Measurements from ENCODE around the gene NOL4L. TPM values are rescaled to one million over a fixed set of nuclear protein-coding genes. Genes with fewer than 3 reads are reported as not detected.

NOL4L gene
- total RNA-seq, 2 experiments from 2014 or later: 21.8 to 22.1 TPM

GRCh38 chr20:32454164-32455145 is 130.7 kb downstream of the NOL4L start:
- no peaks in the 10 kb centered on the region for H3K9me3 Mint-ChIP-seq
- H3K36me3 Mint-ChIP-seq: no peaks in the 10 kb centered on the region
- DNase-seq: no peak
- no peaks in the 10 kb centered on the region for H3K27me3 Mint-ChIP-seq
- peak overlapping the region; percentile 29 for H3K27ac Mint-ChIP-seq
- intact Hi-C loops (cut with micrococcal nuclease): no loop called here
- CTCF ChIA-PET: interaction anchor here (0.6 kb wide), 1 partner anchor 15 kb away, joined by 3 read pairs; no protein-coding TSS in a partner anchor
- peaks cover 3% of the 10 kb centered on the region for H3K4me1 Mint-ChIP-seq (ENCODE audit: low read depth)
- H3K4me3 Mint-ChIP-seq: no peak overlapping the region
- POLR2A ChIA-PET: interaction anchor here (1.1 kb wide), 1 partner anchor 10 kb away, joined by 3 read pairs; no protein-coding TSS in a partner anchor

- Mint-ChIP-seq H3K36me3 (no peaks in the 10 kb centered on the region), H3K4me3 (no peak overlapping the region), H3K27ac (no peak overlapping the region), H3K9me3 (no peaks in the 10 kb centered on the region), H3K4me1 (ENCODE audit: low read depth) (peaks cover 3% of the 10 kb centered on the region), H3K27me3 (no peaks in the 10 kb centered on the region)
- ChIA-PET POLR2A (no interaction called here), CTCF (no interaction called here)
- intact Hi-C loops (cut with micrococcal nuclease): no loop called here
- DNase-seq: no peak
These were observed 131.5 kb downstream of the NOL4L start for GRCh38 chr20:32453467-32454163.

GRCh38 chr20:32452776-32453466 is 132.2 kb downstream of the NOL4L start:
- Mint-ChIP-seq H3K4me3 (no peak overlapping the region), H3K27me3 (no peaks in the 10 kb centered on the region), H3K9me3 (no peaks in the 10 kb centered on the region), H3K36me3 (no peaks in the 10 kb centered on the region), H3K27ac (peak overlapping the region; percentile 38), H3K4me1 (ENCODE audit: low read depth) (no peaks in the 10 kb centered on the region)
- intact Hi-C loops (cut with micrococcal nuclease): no loop called here
- DNase-seq: no peak
- ChIA-PET POLR2A (no interaction called here), CTCF (no interaction called here)

GRCh38 chr20:32451682-32452461 is 133.3 kb downstream of the NOL4L start:
- no peaks in the 10 kb centered on the region for H3K27me3 Mint-ChIP-seq
- DNase-seq: no peak
- no peaks in the 10 kb centered on the region for H3K4me1 Mint-ChIP-seq (ENCODE audit: low read depth)
- no peak overlapping the region for H3K4me3 Mint-ChIP-seq
- H3K36me3 Mint-ChIP-seq: no peaks in the 10 kb centered on the region
- ChIA-PET CTCF (no interaction called here), POLR2A (interaction anchor here (0.7 to 1.0 kb wide), 2 partner anchors 10 to 20 kb away, joined by 3 read pairs; no protein-coding TSS in a partner anchor)
- intact Hi-C loops (cut with micrococcal nuclease): no loop called here
- no peak overlapping the region for H3K27ac Mint-ChIP-seq
- no peaks in the 10 kb centered on the region for H3K9me3 Mint-ChIP-seq

- intact Hi-C loops (cut with micrococcal nuclease): no loop called here
- CTCF ChIA-PET: no interaction called here
- no peaks in the 10 kb centered on the region for H3K36me3 Mint-ChIP-seq
These were observed 133.8 kb downstream of the NOL4L start for GRCh38 chr20:32451340-32451681.

GRCh38 chr20:32450484-32451061 is 134.6 kb downstream of the NOL4L start:
- intact Hi-C loops (cut with micrococcal nuclease): no loop called here
- Mint-ChIP-seq H3K27me3 (no peaks in the 10 kb centered on the region), H3K4me3 (no peak overlapping the region), H3K36me3 (no peaks in the 10 kb centered on the region), H3K9me3 (no peaks in the 10 kb centered on the region), H3K4me1 (ENCODE audit: low read depth) (peaks cover under 1% of the 10 kb centered on the region), H3K27ac (peak overlapping the region; percentile 15)
- ChIA-PET CTCF (no interaction called here), POLR2A (no interaction called here)
- no peak for DNase-seq

More at GRCh38 chr20:32451340-32451681, 133.8 kb downstream of the NOL4L start:
- H3K27ac Mint-ChIP-seq: peak overlapping the region; percentile 57
- POLR2A ChIA-PET: interaction anchor here (0.7 to 1.0 kb wide), 2 partner anchors 9 to 20 kb away, joined by 3 read pairs; no protein-coding TSS in a partner anchor
- no peaks in the 10 kb centered on the region for H3K27me3 Mint-ChIP-seq
- H3K4me1 Mint-ChIP-seq (ENCODE audit: low read depth): no peaks in the 10 kb centered on the region
- H3K9me3 Mint-ChIP-seq: no peaks in the 10 kb centered on the region
- DNase-seq: no peak
- no peak overlapping the region for H3K4me3 Mint-ChIP-seq

- ChIA-PET POLR2A (no interaction called here), CTCF (no interaction called here)
- intact Hi-C loops (cut with micrococcal nuclease): no loop called here
- Mint-ChIP-seq H3K36me3 (peaks cover 5% of the 10 kb centered on the region), H3K4me1 (ENCODE audit: low read depth) (peaks cover 6% of the 10 kb centered on the region), H3K9me3 (no peaks in the 10 kb centered on the region), H3K4me3 (no peak overlapping the region), H3K27ac (peak overlapping the region; percentile 15), H3K27me3 (no peaks in the 10 kb centered on the region)
- DNase-seq: no peak
These were observed 135.2 kb downstream of the NOL4L start for GRCh38 chr20:32449890-32450401.

GRCh38 chr20:32449057-32449889 is 135.9 kb downstream of the NOL4L start:
- peaks cover 6% of the 10 kb centered on the region for H3K4me1 Mint-ChIP-seq (ENCODE audit: low read depth)
- H3K27me3 Mint-ChIP-seq: no peaks in the 10 kb centered on the region
- H3K9me3 Mint-ChIP-seq: no peaks in the 10 kb centered on the region
- ChIA-PET POLR2A (interaction anchor here (0.7 kb wide), 1 partner anchor 115 kb away, joined by 3 read pairs; no protein-coding TSS in a partner anchor), CTCF (interaction anchor here (1.0 kb wide), 1 partner anchor 203 kb away, joined by 4 read pairs; no protein-coding TSS in a partner anchor)
- no peak overlapping the region for H3K4me3 Mint-ChIP-seq
- no peak overlapping the region for H3K27ac Mint-ChIP-seq
- intact Hi-C loops (cut with micrococcal nuclease): no loop called here
- peaks cover 5% of the 10 kb centered on the region for H3K36me3 Mint-ChIP-seq
- no peak for DNase-seq

GRCh38 chr20:32448306-32449056 is 136.7 kb downstream of the NOL4L start:
- DNase-seq: no peak
- CTCF ChIA-PET: interaction anchor here (1.0 kb wide), 1 partner anchor 204 kb away, joined by 4 read pairs; no protein-coding TSS in a partner anchor
- Mint-ChIP-seq H3K4me1 (ENCODE audit: low read depth) (peaks cover 9% of the 10 kb centered on the region), H3K36me3 (peaks cover 5% of the 10 kb centered on the region), H3K4me3 (no peak overlapping the region), H3K27ac (peak overlapping the region; percentile 36), H3K9me3 (no peaks in the 10 kb centered on the region), H3K27me3 (no peaks in the 10 kb centered on the region)
- intact Hi-C loops (cut with micrococcal nuclease): no loop called here
- POLR2A ChIA-PET: interaction anchor here (0.7 kb wide), 1 partner anchor 115 kb away, joined by 3 read pairs; no protein-coding TSS in a partner anchor

Data from activated CD4-positive, alpha-beta memory T cell treated with anti-CD3 and anti-CD28 coated beads for 36 hours (primary cell).